Peyer's patch (tissue), 4 donors: ENCODE data around the gene SERHL2.
"Not testable (repeated sequence)": the region's sequence is repeated elsewhere in the genome, so short reads cannot be mapped to it uniquely, and the experiment has no call there.

Source experiments
- POLR2A ChIP-seq, 2 donors: fragments of 450-650 bp; IDR thresholded peaks; one replicate each; pipeline ENCODE4 v1.5.1; 2017; ENCODE audit warnings: antibody characterized with exemption in 2 of 2, mild to moderate bottlenecking in 2 of 2, moderate library complexity in 2 of 2
- TF ChIP-seq, protein P1 (sequence below), 6 experiments: fragments of 450-650 bp in 4 of 6; fragments of 200-600 bp in 2 of 6; sonication (generic) in 1 of 6; IDR thresholded peaks; one replicate each; pipeline ENCODE4 v1.5.1; 2017 to 2019; ENCODE audit warnings: antibody characterized with exemption in 6 of 6, mild to moderate bottlenecking in 3 of 6, moderate library complexity in 1 of 6

GRCh38 chr22:42531401-42532084 is 22.2 kb upstream of the SERHL2 start:
- TF ChIP-seq, protein P1, sequence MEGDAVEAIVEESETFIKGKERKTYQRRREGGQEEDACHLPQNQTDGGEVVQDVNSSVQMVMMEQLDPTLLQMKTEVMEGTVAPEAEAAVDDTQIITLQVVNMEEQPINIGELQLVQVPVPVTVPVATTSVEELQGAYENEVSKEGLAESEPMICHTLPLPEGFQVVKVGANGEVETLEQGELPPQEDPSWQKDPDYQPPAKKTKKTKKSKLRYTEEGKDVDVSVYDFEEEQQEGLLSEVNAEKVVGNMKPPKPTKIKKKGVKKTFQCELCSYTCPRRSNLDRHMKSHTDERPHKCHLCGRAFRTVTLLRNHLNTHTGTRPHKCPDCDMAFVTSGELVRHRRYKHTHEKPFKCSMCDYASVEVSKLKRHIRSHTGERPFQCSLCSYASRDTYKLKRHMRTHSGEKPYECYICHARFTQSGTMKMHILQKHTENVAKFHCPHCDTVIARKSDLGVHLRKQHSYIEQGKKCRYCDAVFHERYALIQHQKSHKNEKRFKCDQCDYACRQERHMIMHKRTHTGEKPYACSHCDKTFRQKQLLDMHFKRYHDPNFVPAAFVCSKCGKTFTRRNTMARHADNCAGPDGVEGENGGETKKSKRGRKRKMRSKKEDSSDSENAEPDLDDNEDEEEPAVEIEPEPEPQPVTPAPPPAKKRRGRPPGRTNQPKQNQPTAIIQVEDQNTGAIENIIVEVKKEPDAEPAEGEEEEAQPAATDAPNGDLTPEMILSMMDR (IDR thresholded peaks at IDR 0.05) = not testable (repeated sequence)
- TF ChIP-seq POLR2A (IDR thresholded peaks at IDR 0.05) = not testable (repeated sequence)
